ENCODE data around the gene SUPT3H.
"Not testable (repeated sequence)": the region's sequence is repeated elsewhere in the genome, so short reads cannot be mapped to it uniquely, and the experiment has no call there.

Gene SUPT3H

GRCh38 chr6:45314146-45314545 lies 63.6 kb downstream of the SUPT3H start:
- no peak overlapping the region for H3K9ac ChIP-seq (ENCODE audit: low read length)
- no peaks in the 10 kb centered on the region for H3K9me3 ChIP-seq (ENCODE audit: control insufficient read depth, low read depth, low read length)
- no peaks in the 10 kb centered on the region for H3K4me1 ChIP-seq (ENCODE audit: control insufficient read depth, low read depth, low read length)
- no peaks in the 10 kb centered on the region for H3K36me3 ChIP-seq (ENCODE audit: control insufficient read depth, low read depth, low read length)
- H3K27me3 ChIP-seq (ENCODE audit: control insufficient read depth, insufficient read depth, low read length), result no peaks in the 10 kb centered on the region
- no peak overlapping the region for H3K27ac ChIP-seq (ENCODE audit: low read length)
- H3K4me3 ChIP-seq (ENCODE audit: low read length), result no peak overlapping the region

- H3K27ac ChIP-seq (ENCODE audit: low read length), result no peak overlapping the region
- no peak overlapping the region for H3K4me3 ChIP-seq (ENCODE audit: low read length)
- no peaks in the 10 kb centered on the region for H3K36me3 ChIP-seq (ENCODE audit: control insufficient read depth, low read depth, low read length)
- no peak overlapping the region for H3K9ac ChIP-seq (ENCODE audit: low read length)
- no peaks in the 10 kb centered on the region for H3K27me3 ChIP-seq (ENCODE audit: control insufficient read depth, insufficient read depth, low read length)
- no peaks in the 10 kb centered on the region for H3K9me3 ChIP-seq (ENCODE audit: control insufficient read depth, low read depth, low read length)
- no peaks in the 10 kb centered on the region for H3K4me1 ChIP-seq (ENCODE audit: control insufficient read depth, low read depth, low read length)
These were observed 67.5 kb downstream of the SUPT3H start for GRCh38 chr6:45310118-45310788.

- Histone ChIP-seq H3K27me3 (ENCODE audit: control insufficient read depth, insufficient read depth, low read length) (no peaks in the 10 kb centered on the region), H3K4me3 (ENCODE audit: low read length) (no peak overlapping the region), H3K27ac (ENCODE audit: low read length) (no peak overlapping the region), H3K4me1 (ENCODE audit: control insufficient read depth, low read depth, low read length) (no peaks in the 10 kb centered on the region), H3K9ac (ENCODE audit: low read length) (no peak overlapping the region), H3K36me3 (ENCODE audit: control insufficient read depth, low read depth, low read length) (no peaks in the 10 kb centered on the region), H3K9me3 (ENCODE audit: control insufficient read depth, low read depth, low read length) (no peaks in the 10 kb centered on the region)
These were observed 72.2 kb downstream of the SUPT3H start for GRCh38 chr6:45305546-45305945.

GRCh38 chr6:45302832-45303231 lies 74.9 kb downstream of the SUPT3H start:
- H3K4me3 ChIP-seq (ENCODE audit: low read length), result no peak overlapping the region
- H3K27me3 ChIP-seq (ENCODE audit: control insufficient read depth, insufficient read depth, low read length), result no peaks in the 10 kb centered on the region
- no peaks in the 10 kb centered on the region for H3K4me1 ChIP-seq (ENCODE audit: control insufficient read depth, low read depth, low read length)
- H3K9ac ChIP-seq (ENCODE audit: low read length), result no peak overlapping the region
- no peaks in the 10 kb centered on the region for H3K36me3 ChIP-seq (ENCODE audit: control insufficient read depth, low read depth, low read length)
- no peaks in the 10 kb centered on the region for H3K9me3 ChIP-seq (ENCODE audit: control insufficient read depth, low read depth, low read length)
- H3K27ac ChIP-seq (ENCODE audit: low read length), result no peak overlapping the region

- H3K27me3 ChIP-seq (ENCODE audit: control insufficient read depth, insufficient read depth, low read length), result no peaks in the 10 kb centered on the region
- H3K9ac ChIP-seq (ENCODE audit: low read length), result no peak overlapping the region
- H3K4me1 ChIP-seq (ENCODE audit: control insufficient read depth, low read depth, low read length), result no peaks in the 10 kb centered on the region
- H3K36me3 ChIP-seq (ENCODE audit: control insufficient read depth, low read depth, low read length), result no peaks in the 10 kb centered on the region
- H3K9me3 ChIP-seq (ENCODE audit: control insufficient read depth, low read depth, low read length), result no peaks in the 10 kb centered on the region
- H3K27ac ChIP-seq (ENCODE audit: low read length), result no peak overlapping the region
- no peak overlapping the region for H3K4me3 ChIP-seq (ENCODE audit: low read length)
These were observed 76.2 kb downstream of the SUPT3H start for GRCh38 chr6:45301348-45302142.

- Histone ChIP-seq H3K36me3 (ENCODE audit: control insufficient read depth, low read depth, low read length) (no peaks in the 10 kb centered on the region), H3K9ac (ENCODE audit: low read length) (no peak overlapping the region)
These were observed 77.0 kb downstream of the SUPT3H start for GRCh38 chr6:45300736-45301135.

GRCh38 chr6:45299096-45299581 lies 78.6 kb downstream of the SUPT3H start:
- H3K27ac ChIP-seq (ENCODE audit: low read length), result no peak overlapping the region
- H3K36me3 ChIP-seq (ENCODE audit: control insufficient read depth, low read depth, low read length), result no peaks in the 10 kb centered on the region
- H3K4me3 ChIP-seq (ENCODE audit: low read length), result no peak overlapping the region
- H3K9ac ChIP-seq (ENCODE audit: low read length), result no peak overlapping the region
- no peaks in the 10 kb centered on the region for H3K4me1 ChIP-seq (ENCODE audit: control insufficient read depth, low read depth, low read length)
- H3K9me3 ChIP-seq (ENCODE audit: control insufficient read depth, low read depth, low read length), result no peaks in the 10 kb centered on the region
- H3K27me3 ChIP-seq (ENCODE audit: control insufficient read depth, insufficient read depth, low read length), result no peaks in the 10 kb centered on the region

More at GRCh38 chr6:45300736-45301135, 77.0 kb downstream of the SUPT3H start:
- H3K27me3 ChIP-seq (ENCODE audit: control insufficient read depth, insufficient read depth, low read length), result no peaks in the 10 kb centered on the region
- H3K4me3 ChIP-seq (ENCODE audit: low read length), result no peak overlapping the region
- no peak overlapping the region for H3K27ac ChIP-seq (ENCODE audit: low read length)
- H3K4me1 ChIP-seq (ENCODE audit: control insufficient read depth, low read depth, low read length), result no peaks in the 10 kb centered on the region
- H3K9me3 ChIP-seq (ENCODE audit: control insufficient read depth, low read depth, low read length), result no peaks in the 10 kb centered on the region

GRCh38 chr6:45297320-45297719 lies 80.4 kb downstream of the SUPT3H start:
- Histone ChIP-seq H3K4me3 (ENCODE audit: low read length) (no peak overlapping the region), H3K27me3 (ENCODE audit: control insufficient read depth, insufficient read depth, low read length) (no peaks in the 10 kb centered on the region), H3K36me3 (ENCODE audit: control insufficient read depth, low read depth, low read length) (no peaks in the 10 kb centered on the region), H3K27ac (ENCODE audit: low read length) (no peak overlapping the region), H3K9ac (ENCODE audit: low read length) (no peak overlapping the region), H3K4me1 (ENCODE audit: control insufficient read depth, low read depth, low read length) (no peaks in the 10 kb centered on the region), H3K9me3 (ENCODE audit: control insufficient read depth, low read depth, low read length) (no peaks in the 10 kb centered on the region)

GRCh38 chr6:45294065-45294701 lies 83.6 kb downstream of the SUPT3H start:
- H3K9me3 ChIP-seq (ENCODE audit: control insufficient read depth, low read depth, low read length); H3K4me3 ChIP-seq (ENCODE audit: low read length); H3K9ac ChIP-seq (ENCODE audit: low read length); H3K4me1 ChIP-seq (ENCODE audit: control insufficient read depth, low read depth, low read length); H3K27me3 ChIP-seq (ENCODE audit: control insufficient read depth, insufficient read depth, low read length); H3K27ac ChIP-seq (ENCODE audit: low read length); H3K36me3 ChIP-seq (ENCODE audit: control insufficient read depth, low read depth, low read length): not testable (repeated sequence)

- Histone ChIP-seq H3K4me1 (ENCODE audit: control insufficient read depth, low read depth, low read length) (no peaks in the 10 kb centered on the region), H3K4me3 (ENCODE audit: low read length) (no peak overlapping the region), H3K9me3 (ENCODE audit: control insufficient read depth, low read depth, low read length) (no peaks in the 10 kb centered on the region), H3K36me3 (ENCODE audit: control insufficient read depth, low read depth, low read length) (no peaks in the 10 kb centered on the region), H3K9ac (ENCODE audit: low read length) (no peak overlapping the region), H3K27ac (ENCODE audit: low read length) (no peak overlapping the region), H3K27me3 (ENCODE audit: control insufficient read depth, insufficient read depth, low read length) (no peaks in the 10 kb centered on the region)
These were observed 84.4 kb downstream of the SUPT3H start for GRCh38 chr6:45293306-45293705.

GRCh38 chr6:45289751-45290514 lies 87.8 kb downstream of the SUPT3H start:
- Histone ChIP-seq H3K4me1 (ENCODE audit: control insufficient read depth, low read depth, low read length) (no peaks in the 10 kb centered on the region), H3K27ac (ENCODE audit: low read length) (no peak overlapping the region), H3K9ac (ENCODE audit: low read length) (no peak overlapping the region), H3K4me3 (ENCODE audit: low read length) (no peak overlapping the region), H3K36me3 (ENCODE audit: control insufficient read depth, low read depth, low read length) (no peaks in the 10 kb centered on the region), H3K9me3 (ENCODE audit: control insufficient read depth, low read depth, low read length) (no peaks in the 10 kb centered on the region), H3K27me3 (ENCODE audit: control insufficient read depth, insufficient read depth, low read length) (no peaks in the 10 kb centered on the region)

Data from iPS-18a (cell line).